ENCODE results near the gene CCNG1. TPM values are rescaled to one million over a fixed set of nuclear protein-coding genes. Genes with fewer than 3 reads are reported as not detected.
"Not testable (repeated sequence)": the region's sequence is repeated elsewhere in the genome, so short reads cannot be mapped to it uniquely, and the experiment has no call there.

Gene CCNG1
- total RNA-seq, 2 donors from 2014 or later: 85.6 to 101 TPM

- intact Hi-C loops (cut with DNase I): no loop called here
- no peak for DNase-seq (ENCODE audit: low spot score)
These were observed 880 bp upstream of the CCNG1 start for GRCh38 chr5:163436515-163436914.

GRCh38 chr5:163437011-163437308 is 435 bp upstream of the CCNG1 start:
- DNase-seq (ENCODE audit: low spot score): no peak
- intact Hi-C loops (cut with DNase I): no loop called here

GRCh38 chr5:163439092-163439425 is 1.7 kb downstream of the CCNG1 start:
- DNase-seq (ENCODE audit: low spot score): no peak
- intact Hi-C loops (cut with DNase I): no loop called here

GRCh38 chr5:163440954-163441353 is 3.6 kb downstream of the CCNG1 start:
- intact Hi-C loops (cut with DNase I): no loop called here
- DNase-seq (ENCODE audit: low spot score): no peak

- intact Hi-C loops (cut with DNase I): no loop called here
- no peak for DNase-seq (ENCODE audit: low spot score)
These were observed 7.1 kb downstream of the CCNG1 start for GRCh38 chr5:163444526-163444925.

- intact Hi-C loops (cut with DNase I): no loop called here
These were observed 8.0 kb downstream of the CCNG1 start for GRCh38 chr5:163445345-163445744.

GRCh38 chr5:163447191-163447590 is 9.8 kb downstream of the CCNG1 start:
- DNase-seq (ENCODE audit: low spot score): no peak
- intact Hi-C loops (cut with DNase I): no loop called here

More at GRCh38 chr5:163445345-163445744, 8.0 kb downstream of the CCNG1 start:
- no peak for DNase-seq (ENCODE audit: low spot score)

GRCh38 chr5:163447875-163448274 is 10.5 kb downstream of the CCNG1 start:
- no peak for DNase-seq (ENCODE audit: low spot score)
- intact Hi-C loops (cut with DNase I): no loop called here

- intact Hi-C loops (cut with DNase I): no loop called here
- DNase-seq (ENCODE audit: low spot score): no peak
These were observed 11.1 kb downstream of the CCNG1 start for GRCh38 chr5:163448491-163448890.

GRCh38 chr5:163451489-163451888 is 14.1 kb downstream of the CCNG1 start:
- intact Hi-C loops (cut with DNase I): no loop called here
- no peak for DNase-seq (ENCODE audit: low spot score)

GRCh38 chr5:163453705-163454104 is 16.3 kb downstream of the CCNG1 start:
- DNase-seq (ENCODE audit: low spot score): no peak
- intact Hi-C loops (cut with DNase I): no loop called here

GRCh38 chr5:163455406-163455805 is 18.0 kb downstream of the CCNG1 start:
- intact Hi-C loops (cut with DNase I); DNase-seq (ENCODE audit: low spot score): not testable (repeated sequence)

GRCh38 chr5:163456029-163456589 is 18.7 kb downstream of the CCNG1 start:
- intact Hi-C loops (cut with DNase I): no loop called here
- no peak for DNase-seq (ENCODE audit: low spot score)

- intact Hi-C loops (cut with DNase I): no loop called here
- no peak for DNase-seq (ENCODE audit: low spot score)
These were observed 19.4 kb downstream of the CCNG1 start for GRCh38 chr5:163456840-163457239.

GRCh38 chr5:163458778-163459385 is 21.5 kb downstream of the CCNG1 start:
- intact Hi-C loops (cut with DNase I): no loop called here
- no peak for DNase-seq (ENCODE audit: low spot score)

GRCh38 chr5:163459462-163459818 is 22.0 kb downstream of the CCNG1 start:
- intact Hi-C loops (cut with DNase I): no loop called here
- no peak for DNase-seq (ENCODE audit: low spot score)

GRCh38 chr5:163459819-163460561 is 22.6 kb downstream of the CCNG1 start, which contains the start of gene NUDCD2:
Gene NUDCD2, minus strand, starts transcription at chr5:163460102. Its CDS starts 52 bp downstream, at chr5:163460050.
- intact Hi-C loops (cut with DNase I): no loop called here

GRCh38 chr5:163460562-163461171 is 23.3 kb downstream of the CCNG1 start, which contains the start of gene HMMR:
Gene HMMR, plus strand, starts transcription at chr5:163460632. Its CDS starts 61 bp downstream, at chr5:163460693.
- intact Hi-C loops (cut with DNase I): no loop called here
- DNase-seq (ENCODE audit: low spot score): no peak

More at GRCh38 chr5:163459819-163460561, 22.6 kb downstream of the CCNG1 start, which contains the start of gene NUDCD2:
- DNase-seq (ENCODE audit: low spot score): peak; percentile 99

GRCh38 chr5:163463063-163463435 is 25.7 kb downstream of the CCNG1 start:
- intact Hi-C loops (cut with DNase I): no loop called here
- no peak for DNase-seq (ENCODE audit: low spot score)

- intact Hi-C loops (cut with DNase I): no loop called here
- DNase-seq (ENCODE audit: low spot score): no peak
These were observed 30.3 kb downstream of the CCNG1 start for GRCh38 chr5:163467682-163468081.

Measured in posterior vena cava (tissue), 2 donors.